GM18526 (cell line): ENCODE measurements around the gene TRIM41.

ENCODE experiments used
- POLR2A ChIP-seq: IDR thresholded peaks from 3 replicates; pipeline ENCODE4 v1.6.1; 2011; ENCODE audit not compliant: insufficient read length; ENCODE audit errors: extremely low read depth

The TRIM41 gene

DNA sequence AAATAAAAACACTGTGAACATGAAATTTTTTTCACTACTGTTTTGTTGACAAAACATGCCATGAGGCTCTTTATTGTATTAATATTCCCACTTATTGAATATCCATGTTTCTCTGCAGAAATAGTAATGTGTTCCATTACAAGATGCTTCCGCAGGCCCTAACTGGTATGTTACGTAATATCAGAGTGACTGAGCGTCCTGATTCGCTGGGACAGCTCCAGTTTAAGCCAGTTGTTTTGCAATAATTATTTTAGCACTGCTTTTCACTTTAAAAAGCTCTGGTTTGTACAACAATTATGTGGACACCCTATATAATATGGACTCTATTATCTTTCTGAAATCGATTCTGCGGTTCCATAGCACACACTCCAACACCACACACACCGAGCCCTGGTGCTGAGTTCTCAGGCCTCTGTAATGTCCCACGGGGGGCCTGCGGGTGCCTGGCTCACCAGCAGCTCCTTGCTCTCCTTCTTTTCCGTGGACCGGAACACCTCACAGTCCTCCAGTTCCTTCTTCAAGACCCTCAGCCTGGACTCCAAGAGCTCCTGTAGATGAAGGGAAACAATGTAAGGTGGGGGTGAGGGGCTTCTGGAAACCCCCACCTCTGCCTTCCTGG is 19.9 kb upstream of the TRIM41 start:
- no peak for TF ChIP-seq POLR2A

DNA sequence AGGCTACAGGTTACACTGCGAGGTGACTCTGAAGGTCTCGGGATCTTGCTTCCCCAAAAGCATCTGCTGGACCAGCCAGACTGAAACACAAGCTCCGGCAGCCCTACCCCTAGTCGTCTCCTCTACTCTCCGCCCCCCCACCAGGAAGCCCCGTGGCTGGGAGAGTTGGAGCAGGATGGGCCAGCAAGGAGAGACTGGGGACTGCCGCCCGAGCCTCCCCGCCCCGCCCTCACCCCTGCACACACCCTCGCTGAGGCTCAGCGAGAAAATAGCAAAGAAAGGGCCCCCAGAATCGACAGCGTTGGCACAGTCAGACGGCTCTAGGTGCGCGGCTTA is 19.3 kb upstream of the TRIM41 start:
- no peak for TF ChIP-seq POLR2A

DNA sequence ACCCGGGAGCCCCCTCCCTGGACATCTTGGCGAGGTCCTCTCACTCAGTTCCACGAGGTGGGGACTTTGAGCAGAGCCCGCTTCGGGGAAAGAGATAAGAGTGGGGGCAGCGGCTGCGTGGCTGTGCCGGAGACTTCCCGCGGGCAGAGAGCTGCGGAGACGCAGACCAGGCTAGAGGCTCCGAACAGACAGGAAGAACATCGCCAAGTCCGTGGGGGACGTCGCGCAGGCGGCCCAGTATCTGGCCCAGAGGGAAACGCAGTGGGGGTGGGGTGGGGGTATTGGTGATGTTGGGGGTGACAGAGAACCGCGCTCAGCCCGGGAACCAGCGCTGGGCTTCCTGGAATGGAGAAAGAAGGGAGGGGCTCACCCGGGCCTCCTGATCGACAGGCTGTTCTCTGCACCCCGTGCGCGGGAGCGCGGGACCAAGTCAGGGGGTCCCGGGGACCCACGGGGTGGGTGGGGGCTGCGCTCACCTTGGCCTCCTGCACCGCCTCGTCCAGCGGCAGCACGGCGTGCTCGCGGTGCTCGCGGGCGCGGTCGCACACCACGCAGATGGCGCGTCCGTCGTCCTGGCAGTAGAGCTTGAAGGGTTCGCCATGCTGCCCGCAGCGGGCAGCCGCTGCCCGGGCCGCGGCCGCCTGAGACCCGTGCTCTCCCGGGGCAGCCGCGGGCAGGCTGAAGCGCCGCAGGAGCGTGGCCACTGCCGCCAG is 18.8 kb upstream of the TRIM41 start:
- TF ChIP-seq POLR2A: no peak

DNA sequence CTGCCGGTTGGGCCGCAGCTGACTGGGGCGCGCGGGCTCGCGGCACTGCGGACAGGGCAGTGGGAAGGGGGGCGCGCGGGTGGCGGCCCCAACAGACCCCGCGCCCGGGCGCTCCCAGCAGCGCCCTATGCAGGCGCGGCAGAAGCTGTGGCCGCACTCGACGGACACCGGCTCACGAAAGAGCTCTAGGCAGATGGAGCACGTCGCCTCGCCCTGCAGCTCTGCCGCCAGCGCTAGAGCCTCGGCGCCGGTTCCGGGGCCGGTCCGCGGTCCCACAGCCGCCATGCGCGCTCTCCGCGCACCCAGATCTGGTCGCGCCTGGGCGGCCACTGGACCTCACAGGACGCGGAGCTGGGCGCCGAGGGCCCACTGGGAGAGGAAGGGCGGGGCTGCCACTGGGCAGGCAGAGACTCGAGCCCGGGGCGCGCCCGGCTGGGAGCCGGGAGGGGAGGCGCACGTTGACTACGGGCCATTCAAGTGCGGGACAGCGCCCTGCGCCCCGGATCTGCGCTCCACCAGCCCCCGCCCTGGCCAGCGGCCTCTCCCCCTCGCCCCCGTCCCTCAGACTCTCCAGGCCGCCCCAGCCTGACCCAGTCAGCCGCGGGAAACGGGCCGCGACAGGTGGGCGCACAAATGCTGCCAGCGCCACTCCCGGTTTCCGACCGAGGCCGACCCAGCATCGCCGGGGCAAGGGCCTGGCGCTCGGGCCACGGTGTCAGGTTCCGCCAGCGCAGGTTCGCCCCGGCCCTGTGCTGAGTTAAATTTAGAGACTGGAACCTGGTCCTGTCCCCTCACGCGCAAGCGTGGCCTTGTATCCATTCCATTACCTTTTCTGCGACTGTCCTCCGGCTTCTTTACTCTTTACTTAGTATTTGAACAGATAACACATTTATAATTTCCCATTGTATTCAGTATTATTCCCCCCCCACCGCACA is 18.0 kb upstream of the TRIM41 start, which contains the start of gene TRIM7:
Gene TRIM7, minus strand, starts transcription at position 371 of the 935 bp plus-strand sequence. Its CDS starts 86 bp downstream, at position 285.
- TF ChIP-seq POLR2A: no peak

DNA sequence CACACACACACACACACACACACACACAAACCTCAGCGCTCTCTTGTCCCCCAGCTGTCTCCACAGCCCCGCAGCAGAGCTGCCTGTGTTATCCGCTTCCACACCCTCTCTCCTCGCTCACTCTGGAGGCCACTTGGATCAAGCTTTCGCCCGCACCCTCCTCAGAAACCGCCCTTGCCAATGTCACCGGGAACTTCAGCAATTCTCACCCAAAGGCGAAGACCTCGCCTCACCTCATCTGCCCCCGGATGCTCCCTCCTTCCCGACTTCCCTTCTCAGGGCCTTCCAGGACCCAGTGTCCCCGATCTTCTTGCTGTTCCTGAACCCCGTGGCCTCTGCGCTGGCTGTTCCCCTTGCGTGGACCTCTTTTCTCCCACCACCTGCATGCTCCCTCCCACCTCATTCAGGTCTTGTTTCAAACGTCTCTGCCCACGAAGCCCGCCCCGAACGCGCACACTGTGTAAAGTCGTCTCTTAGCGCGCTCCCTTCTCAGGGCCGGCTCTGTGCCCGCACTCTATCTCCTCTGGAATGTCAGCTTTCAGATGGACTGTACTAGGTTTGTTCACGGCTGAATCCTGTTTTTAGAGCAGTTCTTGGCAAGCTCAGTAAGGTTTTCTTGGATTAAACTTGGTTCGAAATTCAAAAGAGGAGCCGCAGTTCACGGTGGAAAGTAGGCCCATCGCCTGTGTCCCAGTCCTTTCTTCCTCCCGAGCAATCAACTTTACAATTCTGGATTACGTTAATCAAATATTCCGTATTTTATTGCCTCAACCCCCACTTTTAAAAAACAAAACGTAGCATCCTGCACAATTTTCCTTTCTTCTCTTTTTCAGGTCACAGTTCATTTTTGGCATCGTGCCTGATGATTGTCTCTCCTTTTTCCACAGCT is 17.1 kb upstream of the TRIM41 start:
- no peak for TF ChIP-seq POLR2A

DNA sequence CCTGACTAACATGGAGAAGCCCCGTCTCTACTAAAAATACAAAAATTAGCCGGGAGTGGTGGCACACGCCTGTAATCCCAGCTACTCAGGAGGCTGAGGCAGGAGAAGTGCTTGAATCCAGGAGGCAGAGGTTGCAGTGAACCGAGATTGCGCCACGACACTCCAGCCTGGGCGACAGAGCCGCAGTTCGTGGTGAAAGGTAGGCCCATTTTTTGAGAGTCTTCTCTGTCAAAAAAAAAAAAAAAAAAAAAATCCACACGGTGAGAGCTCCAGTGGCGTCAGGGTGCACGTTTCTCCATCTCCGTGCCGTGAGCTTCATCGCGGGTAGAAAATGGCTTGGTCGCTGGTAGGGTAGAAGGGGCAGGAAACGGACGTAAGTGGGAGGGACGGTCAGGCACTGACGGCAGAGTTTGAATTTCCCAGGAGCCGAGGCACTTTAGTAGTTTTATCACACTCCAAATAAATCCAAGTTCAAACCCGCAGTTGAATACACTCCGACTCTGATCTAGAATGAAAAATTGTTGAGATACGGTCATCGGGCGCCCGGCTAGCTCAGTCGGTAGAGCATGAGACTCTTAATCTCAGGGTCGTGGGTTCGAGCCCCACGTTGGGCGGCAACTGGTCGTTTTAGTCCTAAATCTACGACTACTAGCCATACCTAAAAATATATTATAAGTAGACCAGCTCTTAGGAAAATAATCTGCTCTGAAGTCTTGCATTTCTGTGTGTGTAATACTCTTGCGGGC is 15.7 kb upstream of the TRIM41 start:
- no peak for TF ChIP-seq POLR2A

DNA sequence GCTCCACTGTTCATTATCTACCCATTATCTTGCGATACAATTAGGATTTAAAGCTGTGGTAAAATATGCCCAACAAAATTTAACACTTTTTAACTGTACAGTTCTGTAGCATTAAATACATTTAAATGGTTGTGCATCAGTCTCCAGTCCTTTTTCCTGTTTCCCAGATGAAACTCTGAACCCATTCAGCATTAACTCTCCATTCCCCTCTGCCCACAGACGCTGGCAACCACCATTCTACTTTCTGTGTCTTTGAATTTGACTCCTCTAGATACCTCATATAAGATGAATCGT is 15.2 kb upstream of the TRIM41 start:
- no peak for TF ChIP-seq POLR2A

DNA sequence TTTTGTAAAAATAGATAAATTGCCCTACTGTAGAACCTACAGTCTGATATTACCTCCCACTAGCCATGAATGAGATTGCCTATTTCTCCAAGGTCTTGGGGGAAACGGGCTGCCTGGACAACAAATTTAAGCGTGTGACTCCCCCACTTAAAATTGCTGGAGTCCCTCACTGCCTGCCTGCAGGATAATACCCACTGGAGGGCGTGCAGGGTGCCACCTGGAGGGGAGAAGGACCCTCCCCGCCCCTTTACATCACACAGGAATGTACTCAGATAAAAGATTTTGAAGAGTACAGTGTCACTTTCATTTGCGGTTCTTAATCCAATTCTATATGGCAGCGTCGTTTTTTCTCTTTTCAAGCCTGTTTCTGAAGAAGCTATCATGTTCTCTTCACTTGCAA is 11.9 kb upstream of the TRIM41 start:
- no peak for TF ChIP-seq POLR2A

DNA sequence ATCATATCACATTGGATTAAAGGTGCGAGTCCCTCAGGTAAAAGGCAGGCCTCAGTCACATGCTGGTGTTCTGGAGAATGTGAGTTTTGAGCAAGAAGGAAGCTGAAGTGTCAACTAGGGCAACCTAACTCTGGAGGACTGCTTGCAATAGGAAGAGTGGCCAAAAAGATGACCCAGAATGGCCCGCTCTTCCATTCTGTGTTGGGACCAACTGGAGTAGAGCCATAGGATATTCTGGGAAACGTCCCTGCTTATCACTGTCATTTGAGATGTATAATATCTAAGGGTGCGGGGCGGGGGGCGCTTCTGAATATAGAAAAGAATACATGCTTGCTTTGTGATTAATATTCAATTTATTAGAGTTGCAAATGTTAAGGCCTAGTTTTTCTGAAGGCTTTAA is 11.0 kb upstream of the TRIM41 start:
- TF ChIP-seq POLR2A: no peak

DNA sequence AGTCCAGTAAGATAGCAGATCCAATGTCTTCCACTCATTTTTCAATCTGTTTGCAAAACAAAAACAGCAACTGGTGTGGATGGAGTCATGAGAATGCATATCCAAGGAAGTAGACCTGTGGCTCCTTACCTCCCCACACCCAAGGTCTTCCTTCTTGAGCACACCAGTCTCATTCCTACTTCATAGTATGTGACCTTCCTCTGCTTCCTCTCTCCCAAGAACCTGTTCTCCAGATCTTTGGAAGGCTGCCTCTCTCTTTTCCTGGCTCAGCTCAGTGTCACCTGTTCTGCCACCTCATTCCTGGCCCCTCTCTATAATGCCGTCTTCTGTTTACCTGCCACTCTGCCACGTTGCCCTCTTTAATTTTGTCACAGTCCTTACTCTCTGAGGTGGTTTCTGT is 10.1 kb upstream of the TRIM41 start:
- no peak for TF ChIP-seq POLR2A

DNA sequence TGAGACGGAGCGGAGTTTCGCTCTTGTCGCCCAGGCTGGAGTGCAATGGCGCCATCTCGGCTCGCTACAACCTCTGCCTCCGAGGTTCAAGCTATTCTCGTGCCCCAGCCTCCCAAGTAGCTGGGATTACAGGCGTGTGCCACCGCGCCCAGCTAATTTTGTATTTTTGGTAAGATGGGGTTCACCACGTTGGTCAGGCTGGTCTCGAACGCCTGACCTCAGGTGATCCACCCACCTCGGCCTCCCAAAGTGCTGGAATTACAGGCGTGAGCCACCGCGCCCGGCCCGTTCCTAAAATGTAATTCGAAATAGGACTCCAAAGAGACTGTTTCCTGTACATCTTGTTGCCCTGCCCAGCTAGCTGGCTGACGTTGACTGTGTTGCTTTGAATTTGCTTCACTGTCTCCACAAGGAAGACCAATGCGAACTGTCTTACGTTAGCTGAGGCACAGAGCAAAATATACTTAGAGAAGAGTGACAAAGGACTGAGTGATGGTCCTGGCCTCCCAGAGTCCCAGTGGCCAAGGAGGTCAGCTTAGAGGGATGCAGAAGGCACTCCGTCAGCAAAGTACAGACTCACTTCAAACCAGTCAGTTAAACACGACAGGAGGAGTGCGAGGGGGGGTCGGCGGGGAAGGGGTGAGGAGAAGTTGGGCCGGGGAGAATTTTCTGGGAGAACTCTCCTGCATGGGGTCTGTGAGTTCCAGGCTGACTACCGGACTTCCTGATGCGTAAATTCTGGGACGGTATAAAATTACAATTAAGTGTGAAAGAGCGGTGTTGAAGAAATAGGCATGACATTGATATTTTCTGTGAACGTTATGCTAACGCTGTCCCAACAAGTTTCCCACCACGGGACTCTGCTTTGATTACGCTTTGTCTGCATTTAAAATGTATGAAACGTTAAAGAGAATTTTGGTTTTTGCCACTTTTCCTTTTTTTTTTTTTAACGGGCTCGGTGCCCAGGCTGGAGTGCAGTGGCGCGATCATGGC is 6.8 kb upstream of the TRIM41 start:
- TF ChIP-seq POLR2A: no peak

DNA sequence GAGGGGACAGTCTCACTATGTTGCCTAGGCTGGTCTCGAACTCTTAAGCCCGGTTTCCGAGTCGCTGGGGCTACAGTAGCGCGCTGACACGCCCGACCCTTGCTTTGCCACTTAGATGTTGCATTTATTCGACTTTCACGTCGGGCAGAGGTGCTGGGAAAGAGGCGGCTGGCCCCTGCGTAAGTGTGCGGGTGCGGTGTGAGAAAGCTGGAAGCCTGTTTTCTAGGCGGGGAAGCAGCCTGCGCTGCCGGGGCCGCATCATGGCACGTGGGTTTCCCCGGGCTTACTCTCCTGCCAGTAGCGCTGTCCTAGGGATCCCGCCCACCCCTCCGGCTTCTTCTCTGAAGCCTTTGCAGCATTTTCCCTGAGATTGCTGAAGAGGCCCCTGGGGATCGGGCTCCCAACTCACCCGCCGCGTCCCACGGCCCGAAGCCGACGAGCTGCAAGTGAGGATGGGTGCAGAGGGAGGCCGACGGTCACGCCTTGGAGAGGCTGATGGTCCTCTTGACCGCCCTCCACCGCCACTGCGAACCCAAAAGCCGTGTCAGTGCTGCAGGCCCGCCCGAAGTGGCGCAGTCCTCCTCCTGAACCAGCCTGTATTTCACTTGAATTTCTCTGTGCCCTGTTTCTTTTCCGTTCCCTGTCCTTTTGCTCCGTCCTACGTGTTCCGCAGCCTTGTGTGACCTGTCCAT is 5.8 kb upstream of the TRIM41 start:
- TF ChIP-seq POLR2A: no peak

DNA sequence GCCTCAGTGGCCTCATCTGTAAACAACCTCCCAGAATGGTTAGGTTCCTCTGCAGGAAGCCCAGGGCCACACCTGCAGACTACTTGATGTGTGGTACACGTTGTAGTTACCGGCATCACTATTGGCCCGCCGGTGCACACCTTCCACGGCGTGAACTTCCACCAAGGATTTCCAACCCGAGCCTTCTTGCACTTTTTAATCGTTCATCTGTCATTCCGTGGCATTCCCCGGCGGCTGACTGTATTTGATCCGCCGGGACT is 5.3 kb upstream of the TRIM41 start:
- TF ChIP-seq POLR2A: no peak
